ENCODE measurements around the gene USP10.

- TF ChIP-seq EZH2 (IDR thresholded peaks at IDR 0.05; ENCODE audit: borderline replicate concordance, low read length), result no peak
- TF ChIP-seq, protein P1, sequence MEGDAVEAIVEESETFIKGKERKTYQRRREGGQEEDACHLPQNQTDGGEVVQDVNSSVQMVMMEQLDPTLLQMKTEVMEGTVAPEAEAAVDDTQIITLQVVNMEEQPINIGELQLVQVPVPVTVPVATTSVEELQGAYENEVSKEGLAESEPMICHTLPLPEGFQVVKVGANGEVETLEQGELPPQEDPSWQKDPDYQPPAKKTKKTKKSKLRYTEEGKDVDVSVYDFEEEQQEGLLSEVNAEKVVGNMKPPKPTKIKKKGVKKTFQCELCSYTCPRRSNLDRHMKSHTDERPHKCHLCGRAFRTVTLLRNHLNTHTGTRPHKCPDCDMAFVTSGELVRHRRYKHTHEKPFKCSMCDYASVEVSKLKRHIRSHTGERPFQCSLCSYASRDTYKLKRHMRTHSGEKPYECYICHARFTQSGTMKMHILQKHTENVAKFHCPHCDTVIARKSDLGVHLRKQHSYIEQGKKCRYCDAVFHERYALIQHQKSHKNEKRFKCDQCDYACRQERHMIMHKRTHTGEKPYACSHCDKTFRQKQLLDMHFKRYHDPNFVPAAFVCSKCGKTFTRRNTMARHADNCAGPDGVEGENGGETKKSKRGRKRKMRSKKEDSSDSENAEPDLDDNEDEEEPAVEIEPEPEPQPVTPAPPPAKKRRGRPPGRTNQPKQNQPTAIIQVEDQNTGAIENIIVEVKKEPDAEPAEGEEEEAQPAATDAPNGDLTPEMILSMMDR (conservative IDR thresholded peaks at IDR 0.05 in 1 of 2, IDR thresholded peaks at IDR 0.05 in 1 of 2; ENCODE audit: extremely low read depth in 1 of 2, insufficient read depth in 1 of 2, low read depth in 1 of 2, low read length in 2 of 2), result no peak
Measured at GRCh38 chr16:84794626-84795025, 94.8 kb downstream of the USP10 start.

Data from mammary epithelial cell (primary cell).